ENCODE data around the gene PNPLA7. TPM values are rescaled to one million over a fixed set of nuclear protein-coding genes. Genes with fewer than 3 reads are reported as not detected.

Gene PNPLA7
- total and polyA plus RNA-seq, 10 of the 15 experiments (the other 5 are each of a cell fraction or from before 2014, with no cell fraction given), result 0.04 to 0.85 (median 0.19) TPM; not detected in 1

- Histone ChIP-seq H3K9me3 (replicated peaks; ENCODE audit: control insufficient read depth, insufficient read depth, low read length) (no peaks in the 10 kb centered on the region; the same call in 2 of the 3 replicates), H3K27ac (ENCODE audit: control insufficient read depth, insufficient read depth) (no peak overlapping the region), H4K20me1 (ENCODE audit: control insufficient read depth, insufficient read depth) (no peaks in the 10 kb centered on the region), H3K27me3 (replicated peaks in 1 of 2; ENCODE audit: control insufficient read depth in 2 of 2, insufficient read depth in 2 of 2, low read length in 1 of 2) (no peaks in the 10 kb centered on the region), H2AFZ (ENCODE audit: control insufficient read depth, low read depth, low read length) (no peak overlapping the region), H3K9ac (ENCODE audit: control insufficient read depth, insufficient read depth, low read length) (no peak overlapping the region), H3K36me3 (ENCODE audit: control insufficient read depth in 2 of 2, insufficient read depth in 2 of 2, low read length in 1 of 2) (no peaks in the 10 kb centered on the region), H3K4me1 (ENCODE audit: control insufficient read depth, insufficient read depth, low read length) (no peaks in the 10 kb centered on the region), H3K4me3 (no peak overlapping the region), H3K4me2 (ENCODE audit: control insufficient read depth, insufficient read depth) (no peak overlapping the region), H3K79me2 (ENCODE audit: control insufficient read depth, insufficient read depth, low read length) (no peaks in the 10 kb centered on the region)
- FAIRE-seq (no peak), DNase-seq (ENCODE audit: low read depth, low spot score) (no peak), ATAC-seq (no peak)
- RAD21 ChIA-PET (ENCODE audit: unreplicated experiment), result no interaction called here
- 66% methylated on average over 13 of the region's 16 CpGs for WGBS (ENCODE audit: insufficient coverage, insufficient replicate concordance, low lambda C conversion rate, missing lambda C conversion rate)
- POLR2A ChIA-PET, result no interaction called here
- BruUV-seq (replicated peaks), result no TSS peak
- CTCF ChIA-PET, result no interaction called here
- in situ Hi-C loops (cut with MboI), result no loop called here
- intact Hi-C loops (cut with micrococcal nuclease; ENCODE audit: unreplicated experiment), result no loop called here
- SMC1A ChIA-PET (ENCODE audit: uncharacterized antibody, unreplicated experiment), result no interaction called here
- TF ChIP-seq JUND (IDR thresholded peaks at IDR 0.05; ENCODE audit: low read depth, low read length) (no peak), BMI1 (IDR thresholded peaks at IDR 0.05; ENCODE audit: borderline replicate concordance) (no peak), RBBP5 (conservative IDR thresholded peaks at IDR 0.05) (no peak), YY1 (IDR thresholded peaks at IDR 0.05; ENCODE audit: low read depth, low read length) (no peak), USF1 (IDR thresholded peaks at IDR 0.05; ENCODE audit: borderline replicate concordance, extremely low read length, insufficient read depth, low read depth, low read length) (no peak), CBFB (IDR thresholded peaks at IDR 0.05; ENCODE audit: low read depth) (no peak), NFXL1 (IDR thresholded peaks at IDR 0.05; ENCODE audit: borderline replicate concordance) (no peak), TAF1 (IDR thresholded peaks at IDR 0.05; ENCODE audit: borderline replicate concordance, low read depth, low read length) (no peak), BCL11A (IDR thresholded peaks at IDR 0.05; ENCODE audit: low read depth, low read length) (no peak), STAT1 (conservative IDR thresholded peaks at IDR 0.05) (no peak)
Measured at GRCh38 chr9:137499416-137499815, 50.8 kb downstream of the PNPLA7 start.

All from GM12878 (cell line).